Adrenal gland (tissue), 12 donors: Measurements from ENCODE around the gene SPINK1. TPM values are rescaled to one million over a fixed set of nuclear protein-coding genes. Genes with fewer than 3 reads are reported as not detected.

Experiments
- DNase-seq, 7 donors: peaks; one replicate each; pipeline ENCODE4 v3.0.0-alpha.2; 2019 to 2020
- H3K27ac ChIP-seq, 5 donors: fragments of 200-600 bp; sonication (generic) in 4 of 5; 1 replicate in 3 of 5; 2 replicates in 2 of 5; pipeline versions ENCODE4 v1.5.1 to v1.8.0; 2016 to 2020; ENCODE audit warnings: mild to moderate bottlenecking in 1 of 5
- H3K27me3 ChIP-seq: fragments of 200-600 bp; 2 replicates; pipeline ENCODE4 v1.8.0; 2021
- H3K36me3 ChIP-seq, 2 donors: fragments of 200-600 bp; replicated peaks in 1 of 2; 1 replicate in 1 of 2; 2 replicates in 1 of 2; pipeline versions ENCODE4 v1.5.1 to v1.8.0; 2018 to 2022
- H3K4me1 ChIP-seq, 2 donors: fragments of 200-600 bp; replicated peaks in 1 of 2; 1 replicate in 1 of 2; 2 replicates in 1 of 2; pipeline versions ENCODE4 v1.5.1 to v1.8.0; 2018 to 2021
- H3K4me3 ChIP-seq, 4 donors: fragments of 200-600 bp; sonication (generic) in 3 of 4; one replicate each; pipeline ENCODE4 v1.5.1; 2016 to 2018
- H3K9me3 ChIP-seq, 3 donors: fragments of 200-600 bp; sonication (generic) in 1 of 3; replicated peaks in 1 of 3; 1 replicate in 2 of 3; 2 replicates in 1 of 3; pipeline versions ENCODE4 v1.5.1 to v1.8.0; 2016 to 2021
- CTCF ChIP-seq, 6 experiments: fragments of 450-650 bp in 4 of 6; fragments of 200-600 bp in 2 of 6; sonication (generic) in 1 of 6; IDR thresholded peaks; 1 replicate in 5 of 6; 2 replicates in 1 of 6; pipeline versions ENCODE4 v1.5.1 to v1.8.0; 2016 to 2021; ENCODE audit warnings: antibody characterized with exemption in 6 of 6, mild to moderate bottlenecking in 2 of 6, moderate library complexity in 1 of 6
- POLR2A ChIP-seq, 2 donors: fragments of 450-650 bp; IDR thresholded peaks; one replicate each; pipeline ENCODE4 v1.6.1; 2017; ENCODE audit warnings: antibody characterized with exemption in 2 of 2, mild to moderate bottlenecking in 2 of 2, moderate library complexity in 1 of 2
- WGBS, 4 donors: extraction: QIAGEN DNeasy Blood & Tissue Kit in 2 of 4; methylation state at CpG; one replicate each; pipeline versions ENCODE4 v1.1.5 to v1.1.7; 2013 to 2017; 5-methylcytosine and 5-hydroxymethylcytosine counted together
- intact Hi-C, 2 donors: fragments of 100-400 bp; cut with DNase I; formaldehyde crosslinking; loops; one replicate each; pipeline versions ENCODE4 v1.14.1 to v1.15.0; 2022 to 2023
- polyA plus RNA-seq, 3 donors: library from polyadenylated mRNA; stranded (reverse); fragments of 200-250 nt in 2 of 3; fragments of 350-450 nt in 1 of 3; fragmentation: Illumina TruSeq in 1 of 3; extraction: RNeasy Lipid Tissue Mini Kit (QIAGEN cat#74804) in 1 of 3; gene quantifications; one replicate each; pipeline ENCODE4 v1.2.3, GENCODE V29; 2013 to 2014
- total RNA-seq, 9 donors: library from RNA; depleted of rRNA in 4 of 9; stranded (reverse); fragments of >200 nt in 4 of 9; fragments of 120-200 nt in 1 of 9; fragmentation: NEBNext Ultra II Directional in 1 of 9; extraction: Animal tissue kit (Norgen Biotek cat#: 25700) in 1 of 9; gene quantifications; one replicate each; pipeline versions ENCODE4 v1.1.0 to v1.2.4, GENCODE V29; 2013 to 2023
- donor health status: healthy with polysubstance abuse.
- donor health status: Bipolar disorder and iron deficiency.
- donor health status: DM: yes; HTN: yes; CAD: no.
- donor health status: DM: no; HTN: no; CAD: no.
- donor health status: DM: no; HTN: no; CAD: no.
- donor health status: DM: yes; HTN: yes; CAD: no.

SPINK1 gene
- total and polyA plus RNA-seq, 12 donors = 1.3 to 6.5 (median 4.3) TPM; not detected in 6

- no peak for DNase-seq
- Histone ChIP-seq H3K4me3 (no peak overlapping the region), H3K4me1 (peaks cover 6 to 18% of the 10 kb centered on the region in 2 donors), H3K36me3 (no peaks in the 10 kb centered on the region), H3K27ac (no peak overlapping the region), H3K9me3 (no peaks in the 10 kb centered on the region), H3K27me3 (no peaks in the 10 kb centered on the region)
- intact Hi-C loops = no loop called here
- TF ChIP-seq POLR2A (IDR thresholded peaks at IDR 0.05) = no peak
- TF ChIP-seq CTCF (IDR thresholded peaks at IDR 0.05) = no peak
- 75 to 87% (median 79%) methylated on average over 1 of the region's 1 CpG for WGBS, 4 donors
Measured at GRCh38 chr5:147801461-147801860, 30.0 kb downstream of the SPINK1 start.

DNA sequence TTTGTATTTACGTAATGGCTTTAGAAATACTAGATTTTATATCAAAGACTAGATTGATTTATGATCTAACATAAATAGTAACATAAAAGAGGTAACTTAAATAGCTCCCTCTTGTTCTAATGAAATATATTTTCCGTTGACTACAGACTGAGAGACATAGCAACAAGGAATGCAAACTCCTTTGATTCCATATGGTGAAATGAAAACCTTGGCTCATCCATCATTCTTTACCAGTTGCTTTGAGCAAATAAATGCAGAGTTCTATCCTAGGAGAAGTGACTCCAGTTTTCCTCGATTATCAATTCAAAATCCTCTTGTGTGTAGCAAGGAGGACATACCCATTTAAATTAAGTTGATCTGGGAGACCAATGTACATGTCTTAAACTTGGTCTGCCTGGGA lies 31.0 kb downstream of the SPINK1 start:
- Histone ChIP-seq H3K27ac (no peak overlapping the region), H3K27me3 (no peaks in the 10 kb centered on the region), H3K9me3 (no peaks in the 10 kb centered on the region), H3K36me3 (no peaks in the 10 kb centered on the region), H3K4me1 (peaks cover 6 to 18% of the 10 kb centered on the region in 2 donors), H3K4me3 (no peak overlapping the region)
- DNase-seq = no peak
- intact Hi-C loops = no loop called here
- 82 to 92% (median 86%) methylated on average over 3 of the region's 3 CpGs for WGBS, 4 donors
- TF ChIP-seq POLR2A (IDR thresholded peaks at IDR 0.05) = no peak
- TF ChIP-seq CTCF (IDR thresholded peaks at IDR 0.05) = no peak

GRCh38 chr5:147796556-147797308 lies 34.7 kb downstream of the SPINK1 start:
- intact Hi-C loops = no loop called here
- no peaks in the 10 kb centered on the region for H3K27me3 ChIP-seq

GRCh38 chr5:147791181-147791580 lies 40.3 kb downstream of the SPINK1 start:
- TF ChIP-seq POLR2A (IDR thresholded peaks at IDR 0.05) = no peak
- TF ChIP-seq CTCF (IDR thresholded peaks at IDR 0.05) = no peak
- Histone ChIP-seq H3K27me3 (no peaks in the 10 kb centered on the region), H3K27ac (no peak overlapping the region), H3K4me3 (no peak overlapping the region), H3K36me3 (no peaks in the 10 kb centered on the region), H3K4me1 (no peaks in the 10 kb centered on the region), H3K9me3 (no peaks in the 10 kb centered on the region)
- no peak for DNase-seq
- WGBS, 4 donors = 94 to 98% (median 96%) methylated on average over 6 of the region's 6 CpGs
- intact Hi-C loops = no loop called here

More at GRCh38 chr5:147796556-147797308, 34.7 kb downstream of the SPINK1 start:
- Histone ChIP-seq H3K36me3 (no peaks in the 10 kb centered on the region), H3K4me3 (no peak overlapping the region), H3K27ac (no peak overlapping the region), H3K9me3 (no peaks in the 10 kb centered on the region), H3K4me1 (no peaks in the 10 kb centered on the region)
- no peak for DNase-seq
- TF ChIP-seq POLR2A (IDR thresholded peaks at IDR 0.05) (no peak), CTCF (IDR thresholded peaks at IDR 0.05) (no peak)
- WGBS, 4 donors = 76 to 78% (median 77%) methylated on average over 6 of the region's 6 CpGs
